ENCODE measurements around the gene PLBD2. TPM values are rescaled to one million over a fixed set of nuclear protein-coding genes. Genes with fewer than 3 reads are reported as not detected.

PLBD2 gene
- total RNA-seq, 2 experiments from 2014 or later = 3.4 to 14.4 TPM

DNA sequence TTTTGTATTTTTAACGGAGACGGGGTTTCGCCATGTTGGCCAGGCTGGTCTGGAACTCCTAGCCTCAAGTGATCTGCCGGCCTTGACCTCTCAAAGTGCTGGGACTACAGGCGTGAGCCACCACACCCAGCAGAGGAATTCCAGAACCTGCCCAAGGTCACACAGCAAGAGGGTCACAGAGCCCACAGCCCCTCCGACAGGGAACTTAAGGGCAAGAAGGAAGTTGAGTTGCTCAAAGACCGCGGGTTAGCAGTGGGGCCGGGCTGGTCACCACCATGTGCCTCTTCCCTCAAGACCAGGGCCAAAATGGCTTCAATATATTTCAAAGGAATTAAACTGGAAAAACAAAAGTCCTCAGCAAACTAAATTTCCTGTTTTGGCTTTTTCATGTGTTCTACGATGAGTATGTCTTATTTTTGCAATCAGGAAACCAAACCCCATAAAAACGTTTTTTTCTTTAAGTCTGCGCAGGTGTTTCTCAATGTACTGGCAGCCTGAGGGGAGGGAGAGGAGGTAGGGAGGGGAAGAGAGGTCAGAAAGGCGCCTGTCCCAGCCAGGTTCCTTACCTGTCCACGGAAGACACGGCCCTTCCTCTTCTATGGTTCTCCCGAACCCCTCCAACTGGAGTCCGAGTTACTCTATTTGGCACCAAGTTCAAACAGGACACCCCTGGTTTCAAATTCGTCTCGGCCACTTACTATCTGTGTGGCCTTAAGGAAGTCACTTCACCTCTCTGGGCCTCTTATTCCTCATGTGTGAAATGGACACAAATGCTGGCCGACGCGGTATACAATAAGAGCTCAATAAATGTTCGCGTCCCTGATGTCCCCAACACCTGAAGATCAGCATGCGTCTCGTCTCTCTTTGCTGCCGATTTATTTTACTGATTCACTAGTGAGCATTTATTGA lies 24.3 kb upstream of the PLBD2 start:
- TSS peak; percentile 80 for BruUV-seq (replicated peaks)
- intact Hi-C loops (cut with micrococcal nuclease; ENCODE audit: unreplicated experiment) = loop anchor here (5.0 kb wide), 1 partner anchor 137 kb away; no protein-coding TSS in a partner anchor
- Histone ChIP-seq H2AFZ (ENCODE audit: low read length) (peak overlapping the region; percentile 27; the same call in 1 of the 2 replicates), H3K9me3 (ENCODE audit: low read length) (no peaks in the 10 kb centered on the region), H3K4me1 (ENCODE audit: insufficient read depth, low read length, poor library complexity, severe bottlenecking) (peaks cover 26% of the 10 kb centered on the region), H3K4me3 (ENCODE audit: low read depth, low read length, poor library complexity, severe bottlenecking) (peak overlapping the region; percentile 77), H3K36me3 (ENCODE audit: insufficient read depth, low read length) (peaks cover 37% of the 10 kb centered on the region), H3K9me2 (ENCODE audit: insufficient read depth, low read length) (no peaks in the 10 kb centered on the region), H4K20me1 (ENCODE audit: insufficient read depth, low read length) (0 out of 2 replicates have a peak, but pooled peaks cover 4% of the 10 kb centered on the region), H3K79me2 (ENCODE audit: insufficient read depth, low read depth, low read length) (peaks cover 19% of the 10 kb centered on the region; the same call in 1 of the 2 replicates), H3K27ac (ENCODE audit: low read depth, low read length, poor library complexity, severe bottlenecking) (peak overlapping the region; percentile 74), H3K4me2 (ENCODE audit: low read length) (peak overlapping the region; percentile 89)
- DNase-seq (ENCODE audit: low spot score) = peak; percentile 58
- ChIA-PET CTCF (ENCODE audit: unreplicated experiment) (no interaction called here), POLR2A (interaction anchor here (0.5 to 1.2 kb wide), 7 partner anchors 8 to 633 kb away, joined by 3 to 8 read pairs (median 4); no protein-coding TSS in a partner anchor)
- TF ChIP-seq EZH2phosphoT487 (IDR thresholded peaks at IDR 0.05; ENCODE audit: borderline replicate concordance, low read depth, low read length) = no peak
- TF ChIP-seq, protein P1, sequence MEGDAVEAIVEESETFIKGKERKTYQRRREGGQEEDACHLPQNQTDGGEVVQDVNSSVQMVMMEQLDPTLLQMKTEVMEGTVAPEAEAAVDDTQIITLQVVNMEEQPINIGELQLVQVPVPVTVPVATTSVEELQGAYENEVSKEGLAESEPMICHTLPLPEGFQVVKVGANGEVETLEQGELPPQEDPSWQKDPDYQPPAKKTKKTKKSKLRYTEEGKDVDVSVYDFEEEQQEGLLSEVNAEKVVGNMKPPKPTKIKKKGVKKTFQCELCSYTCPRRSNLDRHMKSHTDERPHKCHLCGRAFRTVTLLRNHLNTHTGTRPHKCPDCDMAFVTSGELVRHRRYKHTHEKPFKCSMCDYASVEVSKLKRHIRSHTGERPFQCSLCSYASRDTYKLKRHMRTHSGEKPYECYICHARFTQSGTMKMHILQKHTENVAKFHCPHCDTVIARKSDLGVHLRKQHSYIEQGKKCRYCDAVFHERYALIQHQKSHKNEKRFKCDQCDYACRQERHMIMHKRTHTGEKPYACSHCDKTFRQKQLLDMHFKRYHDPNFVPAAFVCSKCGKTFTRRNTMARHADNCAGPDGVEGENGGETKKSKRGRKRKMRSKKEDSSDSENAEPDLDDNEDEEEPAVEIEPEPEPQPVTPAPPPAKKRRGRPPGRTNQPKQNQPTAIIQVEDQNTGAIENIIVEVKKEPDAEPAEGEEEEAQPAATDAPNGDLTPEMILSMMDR (conservative IDR thresholded peaks at IDR 0.05; ENCODE audit: low read length) = no peak

DNA sequence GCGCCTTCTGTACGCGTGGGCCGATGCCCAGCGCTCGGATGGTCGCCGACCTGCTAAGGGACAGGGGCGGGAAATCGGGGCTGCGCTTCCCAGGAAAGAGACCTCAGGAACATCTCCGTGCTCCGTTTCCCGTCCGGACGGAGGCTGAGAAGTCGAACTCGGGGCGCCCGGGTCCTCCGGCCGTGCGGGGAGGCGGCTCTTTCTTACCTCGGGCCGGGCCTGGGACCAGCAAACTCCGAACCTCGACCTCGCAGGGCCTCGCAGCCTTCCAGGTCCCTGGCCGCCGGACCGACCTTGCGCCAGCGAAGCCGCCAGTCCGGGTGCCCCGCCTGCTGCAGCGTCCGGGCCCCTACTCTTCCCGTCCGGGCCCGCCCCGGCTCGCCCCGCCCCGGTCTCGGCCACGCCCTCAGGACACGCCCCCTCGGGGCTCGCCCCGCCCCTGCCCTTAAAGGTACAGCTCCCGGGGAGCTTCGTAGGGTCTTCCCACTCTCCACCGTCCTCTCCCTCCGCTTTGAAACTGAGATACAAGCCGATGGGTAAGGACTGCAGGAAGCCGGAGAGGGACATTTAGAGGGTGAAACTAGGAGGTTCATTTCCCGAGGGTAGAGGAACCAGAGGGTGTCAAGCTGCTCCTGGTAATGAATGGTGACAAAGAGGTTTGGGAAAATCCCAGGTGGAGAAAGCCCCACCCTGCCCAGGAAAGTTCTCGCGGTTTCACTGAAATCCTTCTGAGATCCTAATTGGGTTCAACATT lies 23.4 kb upstream of the PLBD2 start, which contains the start of gene SLC8B1:
Gene SLC8B1 (minus strand): TSS at position 324 of the 754 bp plus-strand sequence. CDS start 2,231 bp downstream, outside the sequence.
- no peaks in the 10 kb centered on the region for H3K9me2 ChIP-seq (ENCODE audit: insufficient read depth, low read length)
- H3K9me3 ChIP-seq (ENCODE audit: low read length) = no peaks in the 10 kb centered on the region
- ChIA-PET POLR2A (interaction anchor here (0.5 to 1.4 kb wide), 9 partner anchors 8 to 632 kb away, joined by 3 to 6 read pairs (median 3); partner anchors contain the start of gene PLBD2), CTCF (ENCODE audit: unreplicated experiment) (interaction anchor here (0.6 kb wide), 2 partner anchors 105 to 979 kb away, joined by 9 to 10 read pairs; no protein-coding TSS in a partner anchor)
- peak; percentile 86 for DNase-seq (ENCODE audit: low spot score)
- 0 out of 2 replicates have a peak, but pooled peaks cover 4% of the 10 kb centered on the region for H4K20me1 ChIP-seq (ENCODE audit: insufficient read depth, low read length)
- intact Hi-C loops (cut with micrococcal nuclease; ENCODE audit: unreplicated experiment) = loop anchor here (1.0 to 5.0 kb wide), 2 partner anchors 23 to 138 kb away; partner anchors contain the start of gene PLBD2
- peak within 1 kb of the TSS; percentile 77 for H3K4me3 ChIP-seq (ENCODE audit: low read depth, low read length, poor library complexity, severe bottlenecking)
- H3K36me3 ChIP-seq (ENCODE audit: insufficient read depth, low read length) = peaks cover 29% of the 10 kb centered on the region
- peak within 1 kb of the TSS; percentile 75; the same call in 1 of the 2 replicates for H2AFZ ChIP-seq (ENCODE audit: low read length)
- peaks cover 26% of the 10 kb centered on the region for H3K4me1 ChIP-seq (ENCODE audit: insufficient read depth, low read length, poor library complexity, severe bottlenecking)
- BruUV-seq (replicated peaks) = no TSS peak
- TF ChIP-seq, protein P1 (conservative IDR thresholded peaks at IDR 0.05; ENCODE audit: low read length) = no peak
- no peak for TF ChIP-seq EZH2phosphoT487 (IDR thresholded peaks at IDR 0.05; ENCODE audit: borderline replicate concordance, low read depth, low read length)
- H3K79me2 ChIP-seq (ENCODE audit: insufficient read depth, low read depth, low read length) = peaks cover 19% of the 10 kb centered on the region; the same call in 1 of the 2 replicates
- H3K27ac ChIP-seq (ENCODE audit: low read depth, low read length, poor library complexity, severe bottlenecking) = peak within 1 kb of the TSS; percentile 74
- peak within 1 kb of the TSS; percentile 89 for H3K4me2 ChIP-seq (ENCODE audit: low read length)

Data from OCI-LY7 (cell line).